Colon (tissue), 2 donors: Measurements from ENCODE around the gene SLC39A9.

ENCODE experiments used
- FAIRE-seq: peaks from 2 replicates; lab custom pipeline; 2012; peaks lifted over from hg19 to GRCh38; lab: Jason Lieb, UNC
- donor health status: control.
- donor health status: control.

Gene SLC39A9

GRCh38 chr14:69398053-69398817 is at the start of gene SLC39A9, which contains the start of gene ERH:
TSS of gene SLC39A9 (plus strand) at chr14:69398692. CDS start at chr14:69399370, 678 bp downstream.
TSS of gene ERH (minus strand) at chr14:69398299. CDS start at chr14:69398233, 66 bp downstream.
- FAIRE-seq: peak; percentile 5

GRCh38 chr14:69349091-69349777 is 49.3 kb upstream of the SLC39A9 start:
- FAIRE-seq: no peak

- no peak for FAIRE-seq
These were observed 47.6 kb upstream of the SLC39A9 start for GRCh38 chr14:69350892-69351291.

- FAIRE-seq: no peak
These were observed 47.1 kb upstream of the SLC39A9 start for GRCh38 chr14:69351385-69351784.

GRCh38 chr14:69351911-69352310 is 46.6 kb upstream of the SLC39A9 start:
- no peak for FAIRE-seq

- no peak for FAIRE-seq
These were observed 45.3 kb upstream of the SLC39A9 start for GRCh38 chr14:69353168-69353567.

- no peak for FAIRE-seq
These were observed 43.9 kb upstream of the SLC39A9 start for GRCh38 chr14:69354383-69355153.

- FAIRE-seq: no peak
These were observed 43.3 kb upstream of the SLC39A9 start for GRCh38 chr14:69355154-69355597.

- FAIRE-seq: no peak
These were observed 42.7 kb upstream of the SLC39A9 start for GRCh38 chr14:69355607-69356281.

- FAIRE-seq: no peak
These were observed 41.5 kb upstream of the SLC39A9 start for GRCh38 chr14:69356903-69357543.

GRCh38 chr14:69357544-69358200 is 40.8 kb upstream of the SLC39A9 start:
- FAIRE-seq: no peak

- FAIRE-seq: no peak
These were observed 40.1 kb upstream of the SLC39A9 start for GRCh38 chr14:69358233-69358963.

GRCh38 chr14:69358966-69359365 is 39.5 kb upstream of the SLC39A9 start:
- FAIRE-seq: no peak

- FAIRE-seq: no peak
These were observed 37.9 kb upstream of the SLC39A9 start for GRCh38 chr14:69360438-69361108.

GRCh38 chr14:69363055-69363454 is 35.4 kb upstream of the SLC39A9 start:
- no peak for FAIRE-seq

GRCh38 chr14:69363964-69364363 is 34.5 kb upstream of the SLC39A9 start:
- no peak for FAIRE-seq

- no peak for FAIRE-seq
These were observed 34.1 kb upstream of the SLC39A9 start for GRCh38 chr14:69364378-69364777.

GRCh38 chr14:69366069-69366468 is 32.4 kb upstream of the SLC39A9 start:
- no peak for FAIRE-seq

GRCh38 chr14:69366761-69367160 is 31.7 kb upstream of the SLC39A9 start:
- FAIRE-seq: no peak

- FAIRE-seq: no peak
These were observed 30.1 kb upstream of the SLC39A9 start for GRCh38 chr14:69368381-69368780.
